Aorta (tissue), 5 donors: ENCODE data around the gene GRK2. TPM values are rescaled to one million over a fixed set of nuclear protein-coding genes. Genes with fewer than 3 reads are reported as not detected.

ENCODE experiments used
- ATAC-seq: fragments of 200-7000 bp; cut with Tn5 transposase; one replicate; pipeline ENCODE4 v1.9.1; 2022; ENCODE audit warnings: moderate library complexity; ENCODE audit not compliant: low FRiP score
- DNase-seq, 2 donors: peaks; one replicate each; pipeline ENCODE4 v3.0.0-alpha.2; 2020
- H3K27ac ChIP-seq, 2 donors: one replicate each; pipeline ENCODE4 v1.5.1; 2013; ENCODE audit warnings: low read length in 2 of 2, mild to moderate bottlenecking in 2 of 2, moderate library complexity in 2 of 2, control low read depth in 1 of 2, inconsistent platforms in 1 of 2, low read depth in 1 of 2
- H3K27me3 ChIP-seq, 2 donors: one replicate each; pipeline ENCODE4 v1.6.1; 2013; ENCODE audit warnings: control low read depth in 1 of 2, low read length in 1 of 2, mild to moderate bottlenecking in 1 of 2, moderate library complexity in 1 of 2; ENCODE audit not compliant: insufficient read depth in 2 of 2, control insufficient read depth in 1 of 2
- H3K36me3 ChIP-seq, 2 donors: one replicate each; pipeline ENCODE4 v1.6.1; 2013; ENCODE audit warnings: control low read depth in 1 of 2, low read length in 1 of 2, mild to moderate bottlenecking in 1 of 2; ENCODE audit not compliant: insufficient read depth in 2 of 2, control insufficient read depth in 1 of 2
- H3K4me1 ChIP-seq, 2 donors: one replicate each; pipeline ENCODE4 v1.6.1; 2013; ENCODE audit warnings: low read length in 2 of 2, control low read depth in 1 of 2, mild to moderate bottlenecking in 1 of 2, moderate library complexity in 1 of 2; ENCODE audit not compliant: insufficient read depth in 2 of 2, control insufficient read depth in 1 of 2
- H3K4me3 ChIP-seq, 2 donors: one replicate each; pipeline ENCODE4 v1.5.1; 2013; ENCODE audit warnings: low read length in 2 of 2, control low read depth in 1 of 2, mild to moderate bottlenecking in 1 of 2
- H3K9me3 ChIP-seq: one replicate; pipeline ENCODE4 v1.6.1; 2013; ENCODE audit warnings: mild to moderate bottlenecking, low read length; ENCODE audit not compliant: control insufficient read depth
- WGBS, 2 donors: extraction: QIAGEN DNeasy Blood & Tissue Kit; methylation state at CpG; one replicate each; pipeline ENCODE4 v1.1.7; 2013; 5-methylcytosine and 5-hydroxymethylcytosine counted together
- intact Hi-C, 2 donors: fragments of 100-400 bp; cut with DNase I; formaldehyde crosslinking; loops; one replicate each; pipeline versions ENCODE4 v1.14.2 to v1.15.0; 2022
- polyA plus RNA-seq, 2 donors: library from polyadenylated mRNA; stranded (reverse); fragments of 200-250 nt; gene quantifications; one replicate each; pipeline ENCODE4 v1.2.3, GENCODE V29; 2013
- total RNA-seq, 2 donors: library from RNA; stranded (reverse); fragmentation: NEBNext Ultra II Directional; extraction: Animal tissue kit (Norgen Biotek cat#: 25700); gene quantifications; one replicate each; pipeline ENCODE4 v1.2.1, GENCODE V29; 2021
- donor health status: healthy with polysubstance abuse.
- donor health status: Bipolar disorder and iron deficiency.
- donor health status: DM: no; HTN: no; CAD: no.
- donor health status: DM: no; HTN: no; CAD: no.
- donor health status: DM: yes; HTN: yes; CAD: no.

Gene GRK2
- total and polyA plus RNA-seq, 4 donors: 29.3 to 77.6 (median 53.7) TPM

- Histone ChIP-seq H3K27me3 (no peaks in the 10 kb centered on the region), H3K4me1 (no peaks in the 10 kb centered on the region), H3K27ac (peak overlapping the region in 1 of 2 donors; percentile 33), H3K4me3 (no peak overlapping the region), H3K9me3 (no peaks in the 10 kb centered on the region), H3K36me3 (no peaks in the 10 kb centered on the region)
- DNase-seq (peak; percentile 48 to 73), ATAC-seq (no peak)
- intact Hi-C loops: no loop called here
- WGBS, 2 donors: 64 to 68% methylated on average over 23 of the region's 23 CpGs
Observed at GRCh38 chr11:67272327-67273259, 6.3 kb downstream of the GRK2 start.

- Histone ChIP-seq H3K9me3 (no peaks in the 10 kb centered on the region), H3K27me3 (no peaks in the 10 kb centered on the region), H3K4me3 (no peak overlapping the region), H3K27ac (peak overlapping the region in 1 of 2 donors; percentile 19), H3K36me3 (no peaks in the 10 kb centered on the region), H3K4me1 (no peaks in the 10 kb centered on the region)
- DNase-seq (peak; percentile 50 to 74), ATAC-seq (no peak)
- 47 to 48% methylated on average over 14 of the region's 14 CpGs for WGBS, 2 donors
- intact Hi-C loops: no loop called here
Observed at GRCh38 chr11:67273260-67273990, 7.2 kb downstream of the GRK2 start.

DNA sequence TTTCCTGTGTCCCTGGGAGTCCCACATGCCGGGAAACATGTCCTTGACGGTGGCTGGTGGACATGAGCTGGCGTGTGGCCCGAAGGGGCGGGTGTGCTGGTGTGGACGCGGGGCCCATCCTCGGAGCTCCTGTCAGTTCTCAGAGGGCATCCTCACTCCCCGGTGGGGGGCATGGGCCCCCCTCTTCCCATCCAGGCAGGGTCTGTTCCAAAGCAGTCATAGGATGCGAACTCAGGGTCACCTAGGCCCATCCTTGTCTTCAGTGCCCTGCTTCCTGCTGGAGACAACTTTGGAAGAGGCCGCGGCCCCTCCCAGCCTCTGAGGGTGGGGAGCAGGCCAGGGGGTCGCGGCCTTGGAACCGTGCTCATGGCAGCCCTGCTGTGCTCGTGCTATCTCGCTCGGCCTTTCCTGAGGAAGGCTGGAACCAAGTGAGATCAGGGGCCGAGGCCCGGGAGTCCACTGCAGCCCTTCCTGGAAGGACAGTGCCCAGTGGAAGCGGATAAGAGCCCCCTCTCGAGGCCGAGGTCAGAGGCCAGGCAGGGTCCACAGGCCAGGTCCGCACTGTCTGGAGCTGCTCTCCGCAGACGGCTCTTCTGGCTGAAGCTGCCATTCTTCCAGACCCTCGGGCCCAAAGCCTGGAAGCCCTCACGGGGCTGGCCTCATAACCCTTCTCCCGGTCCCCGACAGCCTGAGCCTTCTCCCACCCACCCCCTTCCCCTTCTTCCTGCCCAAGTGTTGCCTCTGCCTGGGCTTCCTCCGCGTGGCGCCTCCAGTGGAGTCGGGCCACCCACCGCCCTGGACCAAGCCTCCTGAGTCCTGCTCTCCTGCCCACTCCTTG is 8.7 kb downstream of the GRK2 start:
- ATAC-seq (no peak), DNase-seq (peak; percentile 56 to 82)
- Histone ChIP-seq H3K4me3 (no peak overlapping the region), H3K27me3 (no peaks in the 10 kb centered on the region), H3K27ac (no peak overlapping the region), H3K36me3 (no peaks in the 10 kb centered on the region), H3K9me3 (no peaks in the 10 kb centered on the region), H3K4me1 (no peaks in the 10 kb centered on the region)
- intact Hi-C loops: no loop called here
- WGBS, 2 donors: 78 to 80% methylated on average over 33 to 35 of the region's 35 CpGs

DNA sequence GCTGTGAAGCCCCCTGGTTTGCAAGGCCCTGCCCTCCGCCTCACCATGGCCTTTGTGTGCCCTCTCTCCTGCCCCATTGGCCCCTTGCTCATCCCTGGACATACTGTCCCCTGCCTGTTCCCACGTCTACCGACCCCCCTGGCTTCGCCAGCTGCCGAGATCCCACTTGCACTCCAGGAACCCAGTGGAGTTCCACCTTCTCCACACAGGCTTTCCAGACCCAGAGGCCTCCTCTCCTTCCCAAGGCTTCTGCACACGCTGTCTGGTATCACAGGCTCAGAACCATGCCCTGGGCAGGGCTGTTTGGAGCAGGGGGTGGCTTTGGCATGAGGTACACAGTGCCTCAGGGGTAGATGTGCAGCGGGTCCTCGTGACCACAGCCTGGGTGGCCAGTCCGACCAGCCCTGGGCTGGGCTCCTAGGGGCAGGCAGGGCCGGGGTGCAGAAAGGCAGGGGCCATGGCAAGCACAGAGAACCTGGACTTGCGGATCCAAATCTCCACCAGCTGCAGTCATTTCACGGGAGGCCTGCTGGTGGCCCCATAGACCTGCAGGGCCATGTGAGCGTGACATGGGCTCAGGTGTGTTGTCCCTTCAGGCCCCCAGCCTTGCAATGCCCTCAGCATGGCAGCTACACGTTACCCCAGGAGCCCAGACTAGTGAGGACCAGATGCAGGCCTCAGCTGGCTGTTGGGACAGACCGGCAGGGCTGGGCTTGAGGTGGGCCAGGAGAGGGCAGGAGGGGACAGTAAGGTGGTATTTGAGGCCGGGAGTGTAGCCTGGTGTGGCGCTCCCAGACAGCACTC is 9.5 kb downstream of the GRK2 start:
- 88 to 91% methylated on average over 17 of the region's 17 CpGs for WGBS, 2 donors
- Histone ChIP-seq H3K4me1 (no peaks in the 10 kb centered on the region), H3K36me3 (no peaks in the 10 kb centered on the region), H3K27me3 (no peaks in the 10 kb centered on the region), H3K4me3 (no peak overlapping the region), H3K27ac (no peak overlapping the region), H3K9me3 (no peaks in the 10 kb centered on the region)
- ATAC-seq: no peak
- peak; percentile 44 to 53 for DNase-seq
- intact Hi-C loops: no loop called here

DNA sequence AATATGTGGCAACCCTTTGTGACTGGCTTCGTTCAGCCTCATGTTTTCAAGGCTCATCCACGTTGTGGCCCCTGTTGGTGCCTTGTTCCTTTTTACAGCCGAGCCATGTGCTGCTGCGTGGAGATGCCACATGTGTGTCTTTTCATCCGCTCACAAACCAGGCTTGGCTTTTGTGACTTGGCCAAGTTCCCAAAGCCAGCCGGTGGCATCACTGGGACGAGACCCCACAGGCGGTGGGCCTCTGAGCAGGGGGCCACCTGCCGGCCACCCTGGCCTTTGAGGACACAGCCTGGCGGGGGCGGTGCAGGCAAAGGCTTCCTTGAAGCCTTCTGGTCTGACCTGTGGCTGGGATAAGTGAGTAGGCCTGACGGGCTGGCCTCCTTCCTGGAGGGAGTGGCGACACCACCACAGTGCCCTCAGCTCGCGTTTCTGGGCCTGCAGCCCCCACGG is 10.5 kb downstream of the GRK2 start:
- Histone ChIP-seq H3K27me3 (no peaks in the 10 kb centered on the region), H3K36me3 (no peaks in the 10 kb centered on the region), H3K4me1 (no peaks in the 10 kb centered on the region), H3K4me3 (no peak overlapping the region), H3K9me3 (no peaks in the 10 kb centered on the region), H3K27ac (peak overlapping the region in 1 of 2 donors; percentile 32)
- 42% methylated on average over 16 of the region's 16 CpGs for WGBS, 2 donors
- peak; percentile 78 to 82 for DNase-seq
- intact Hi-C loops: no loop called here
- no peak for ATAC-seq

DNA sequence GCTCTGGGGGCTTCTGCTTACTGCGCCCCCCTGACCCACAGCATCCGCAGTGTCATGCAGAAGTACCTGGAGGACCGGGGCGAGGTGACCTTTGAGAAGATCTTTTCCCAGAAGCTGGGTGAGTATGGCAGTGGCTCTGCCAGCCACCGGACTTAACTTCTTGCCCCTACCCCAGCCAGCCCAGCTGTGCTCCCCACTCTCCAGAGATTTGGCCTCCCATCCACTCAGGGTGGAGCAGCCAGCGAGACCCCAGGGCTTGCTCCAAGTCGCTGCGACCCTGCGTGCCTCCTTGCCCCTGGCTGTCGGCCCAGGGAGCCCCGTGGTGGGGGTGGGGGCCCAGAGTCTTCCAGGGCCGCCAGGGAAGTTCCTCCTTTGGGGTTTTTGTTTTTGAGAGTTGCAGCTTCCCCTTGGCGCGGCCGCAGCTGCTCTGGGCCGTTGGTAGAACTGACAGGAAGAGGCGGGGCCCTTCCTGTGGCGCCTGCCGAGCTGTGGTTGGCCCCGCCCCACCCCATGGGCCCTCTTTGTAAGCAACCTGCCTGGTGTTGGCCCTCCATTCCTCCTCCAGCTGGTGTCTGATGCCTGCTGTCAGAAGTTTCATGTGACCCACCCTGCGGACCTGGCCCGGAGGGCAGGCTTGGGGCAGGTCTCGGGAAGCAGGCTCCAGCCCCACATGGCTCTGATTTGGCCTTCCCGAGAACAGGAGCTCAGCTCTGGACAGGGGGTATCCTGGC is 11.1 kb downstream of the GRK2 start:
- Histone ChIP-seq H3K4me3 (no peak overlapping the region), H3K27me3 (no peaks in the 10 kb centered on the region), H3K27ac (peak overlapping the region in 1 of 2 donors; percentile 32), H3K4me1 (no peaks in the 10 kb centered on the region), H3K9me3 (no peaks in the 10 kb centered on the region), H3K36me3 (peaks cover 0 to 2% of the 10 kb centered on the region in 2 donors)
- peak; percentile 85 for ATAC-seq
- 23 to 24% methylated on average over 24 of the region's 24 CpGs for WGBS, 2 donors
- intact Hi-C loops: no loop called here
- DNase-seq: peak; percentile 93 to 96

- intact Hi-C loops: no loop called here
- H3K4me1 ChIP-seq: no peaks in the 10 kb centered on the region
- peaks cover 0 to 9% of the 10 kb centered on the region in 2 donors for H3K36me3 ChIP-seq
- H3K27ac ChIP-seq: peak overlapping the region in 1 of 2 donors; percentile 7
- H3K9me3 ChIP-seq: no peaks in the 10 kb centered on the region
- H3K4me3 ChIP-seq: no peak overlapping the region
- peak; percentile 46 to 64 for DNase-seq
- WGBS, 2 donors: 88 to 90% methylated on average over 14 of the region's 14 CpGs
- no peaks in the 10 kb centered on the region for H3K27me3 ChIP-seq
- ATAC-seq: no peak
Observed at GRCh38 chr11:67278135-67278938, 12.1 kb downstream of the GRK2 start.
